Limb (tissue), 2 donors: ENCODE measurements around the gene KCNE3.
"Not testable (repeated sequence)": the region's sequence is repeated elsewhere in the genome, so short reads cannot be mapped to it uniquely, and the experiment has no call there.

Experiments
- DNase-seq, 2 donors: peaks; one replicate each; pipeline ENCODE4 v3.0.0-alpha.2; 2016; ENCODE audit errors: extremely low spot score in 2 of 2

Gene KCNE3

GRCh38 chr11:74443071-74443864 lies 24.1 kb downstream of the KCNE3 start:
- no peak for DNase-seq

GRCh38 chr11:74442636-74443035 lies 24.7 kb downstream of the KCNE3 start:
- DNase-seq: no peak

GRCh38 chr11:74438681-74439080 lies 28.7 kb downstream of the KCNE3 start:
- no peak for DNase-seq

GRCh38 chr11:74437441-74438042 lies 29.8 kb downstream of the KCNE3 start:
- no peak for DNase-seq

- no peak for DNase-seq
These were observed 32.8 kb downstream of the KCNE3 start for GRCh38 chr11:74434528-74434927.

GRCh38 chr11:74429205-74429604 lies 38.1 kb downstream of the KCNE3 start:
- no peak for DNase-seq

- DNase-seq: no peak
These were observed 39.9 kb downstream of the KCNE3 start for GRCh38 chr11:74427384-74427886.

GRCh38 chr11:74425100-74425499 lies 42.2 kb downstream of the KCNE3 start:
- DNase-seq: no peak

GRCh38 chr11:74418509-74418895 lies 48.8 kb downstream of the KCNE3 start:
- DNase-seq: no peak

GRCh38 chr11:74417860-74418508 lies 49.4 kb downstream of the KCNE3 start:
- DNase-seq: no peak

GRCh38 chr11:74417379-74417804 lies 50.0 kb downstream of the KCNE3 start:
- DNase-seq: no peak

- DNase-seq: not testable (repeated sequence)
These were observed 50.4 kb downstream of the KCNE3 start for GRCh38 chr11:74416974-74417373.

- DNase-seq: no peak
These were observed 54.5 kb downstream of the KCNE3 start for GRCh38 chr11:74412733-74413359.

GRCh38 chr11:74412321-74412720 lies 55.0 kb downstream of the KCNE3 start:
- no peak for DNase-seq

GRCh38 chr11:74409633-74410032 lies 57.7 kb downstream of the KCNE3 start:
- DNase-seq: no peak
